ENCODE results near the gene DNAJA1.

DNAJA1 gene

GRCh38 chr9:32991897-32992594, 33.0 kb upstream of the DNAJA1 start:
- TF ChIP-seq SIN3A (IDR thresholded peaks at IDR 0.05; ENCODE audit: borderline replicate concordance, insufficient read depth, low read length), result no peak
- no peak for TF ChIP-seq POLR2AphosphoS5 (IDR thresholded peaks at IDR 0.05; ENCODE audit: low read depth, low read length)
- TF ChIP-seq, protein P1, sequence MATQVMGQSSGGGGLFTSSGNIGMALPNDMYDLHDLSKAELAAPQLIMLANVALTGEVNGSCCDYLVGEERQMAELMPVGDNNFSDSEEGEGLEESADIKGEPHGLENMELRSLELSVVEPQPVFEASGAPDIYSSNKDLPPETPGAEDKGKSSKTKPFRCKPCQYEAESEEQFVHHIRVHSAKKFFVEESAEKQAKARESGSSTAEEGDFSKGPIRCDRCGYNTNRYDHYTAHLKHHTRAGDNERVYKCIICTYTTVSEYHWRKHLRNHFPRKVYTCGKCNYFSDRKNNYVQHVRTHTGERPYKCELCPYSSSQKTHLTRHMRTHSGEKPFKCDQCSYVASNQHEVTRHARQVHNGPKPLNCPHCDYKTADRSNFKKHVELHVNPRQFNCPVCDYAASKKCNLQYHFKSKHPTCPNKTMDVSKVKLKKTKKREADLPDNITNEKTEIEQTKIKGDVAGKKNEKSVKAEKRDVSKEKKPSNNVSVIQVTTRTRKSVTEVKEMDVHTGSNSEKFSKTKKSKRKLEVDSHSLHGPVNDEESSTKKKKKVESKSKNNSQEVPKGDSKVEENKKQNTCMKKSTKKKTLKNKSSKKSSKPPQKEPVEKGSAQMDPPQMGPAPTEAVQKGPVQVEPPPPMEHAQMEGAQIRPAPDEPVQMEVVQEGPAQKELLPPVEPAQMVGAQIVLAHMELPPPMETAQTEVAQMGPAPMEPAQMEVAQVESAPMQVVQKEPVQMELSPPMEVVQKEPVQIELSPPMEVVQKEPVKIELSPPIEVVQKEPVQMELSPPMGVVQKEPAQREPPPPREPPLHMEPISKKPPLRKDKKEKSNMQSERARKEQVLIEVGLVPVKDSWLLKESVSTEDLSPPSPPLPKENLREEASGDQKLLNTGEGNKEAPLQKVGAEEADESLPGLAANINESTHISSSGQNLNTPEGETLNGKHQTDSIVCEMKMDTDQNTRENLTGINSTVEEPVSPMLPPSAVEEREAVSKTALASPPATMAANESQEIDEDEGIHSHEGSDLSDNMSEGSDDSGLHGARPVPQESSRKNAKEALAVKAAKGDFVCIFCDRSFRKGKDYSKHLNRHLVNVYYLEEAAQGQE (IDR thresholded peaks at IDR 0.05; ENCODE audit: insufficient read depth in 1 of 2, low read depth in 2 of 2, low read length in 2 of 2), result no peak
- TF ChIP-seq TAF1 (IDR thresholded peaks at IDR 0.05; ENCODE audit: borderline replicate concordance, insufficient read depth, low read length), result no peak
- no peak for TF ChIP-seq FOXP2 (optimal IDR thresholded peaks at IDR 0.05; ENCODE audit: borderline replicate concordance, extremely low read depth, extremely low read length, insufficient read depth)

- TF ChIP-seq SIN3A (IDR thresholded peaks at IDR 0.05; ENCODE audit: borderline replicate concordance, insufficient read depth, low read length) (no peak), FOXP2 (optimal IDR thresholded peaks at IDR 0.05; ENCODE audit: borderline replicate concordance, extremely low read depth, extremely low read length, insufficient read depth) (no peak), POLR2AphosphoS5 (IDR thresholded peaks at IDR 0.05; ENCODE audit: low read depth, low read length) (no peak), TAF1 (IDR thresholded peaks at IDR 0.05; ENCODE audit: borderline replicate concordance, insufficient read depth, low read length) (no peak)
- TF ChIP-seq, protein P1 (IDR thresholded peaks at IDR 0.05; ENCODE audit: insufficient read depth in 1 of 2, low read depth in 2 of 2, low read length in 2 of 2), result no peak
These were observed 32.4 kb upstream of the DNAJA1 start for GRCh38 chr9:32992595-32993238.

DNA sequence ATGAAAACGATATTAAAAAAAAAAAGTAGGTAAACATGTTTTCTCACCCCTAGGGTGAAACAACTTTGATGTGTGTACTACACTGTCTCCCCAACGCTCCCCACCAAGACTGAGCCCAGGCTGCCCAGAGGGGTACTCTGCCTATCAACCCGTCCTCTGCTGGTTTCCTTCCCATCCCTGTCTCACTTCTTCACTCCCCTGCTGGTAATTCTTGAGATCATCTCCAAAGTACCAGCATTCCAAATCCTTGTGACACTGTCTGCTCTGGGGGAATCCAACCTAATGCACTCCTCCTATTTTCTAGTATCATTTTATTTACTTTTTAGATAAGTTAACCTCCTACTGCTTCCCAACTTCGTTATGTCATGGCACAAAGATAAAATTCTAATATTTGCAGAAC, 17.3 kb upstream of the DNAJA1 start:
- TF ChIP-seq, protein P1 (IDR thresholded peaks at IDR 0.05; ENCODE audit: insufficient read depth in 1 of 2, low read depth in 2 of 2, low read length in 2 of 2), result no peak
- TF ChIP-seq FOXP2 (optimal IDR thresholded peaks at IDR 0.05; ENCODE audit: borderline replicate concordance, extremely low read depth, extremely low read length, insufficient read depth), result no peak
- TF ChIP-seq TAF1 (IDR thresholded peaks at IDR 0.05; ENCODE audit: borderline replicate concordance, insufficient read depth, low read length), result no peak
- TF ChIP-seq POLR2AphosphoS5 (IDR thresholded peaks at IDR 0.05; ENCODE audit: low read depth, low read length), result no peak
- no peak for TF ChIP-seq SIN3A (IDR thresholded peaks at IDR 0.05; ENCODE audit: borderline replicate concordance, insufficient read depth, low read length)

DNA sequence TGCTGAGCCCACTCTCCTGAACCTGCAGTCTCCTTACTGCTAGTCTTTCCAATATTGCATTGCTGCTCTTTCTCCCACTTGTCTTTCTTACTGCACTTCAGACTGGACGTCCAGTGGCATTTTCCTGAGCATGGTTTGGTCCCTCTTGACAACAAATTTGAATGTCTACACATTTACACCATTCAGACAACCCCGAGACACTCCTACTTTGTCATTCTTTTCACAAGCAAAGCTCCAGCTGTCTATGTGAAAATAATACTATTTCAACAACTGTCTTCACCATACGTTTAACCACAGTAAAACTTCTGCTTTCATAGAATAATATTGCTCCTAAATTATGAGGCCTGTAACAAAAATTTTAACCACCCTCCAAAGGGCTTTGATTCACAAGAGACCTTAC, 13.2 kb upstream of the DNAJA1 start:
- TF ChIP-seq, protein P1 (IDR thresholded peaks at IDR 0.05; ENCODE audit: insufficient read depth in 1 of 2, low read depth in 2 of 2, low read length in 2 of 2), result no peak
- TF ChIP-seq SIN3A (IDR thresholded peaks at IDR 0.05; ENCODE audit: borderline replicate concordance, insufficient read depth, low read length) (no peak), FOXP2 (optimal IDR thresholded peaks at IDR 0.05; ENCODE audit: borderline replicate concordance, extremely low read depth, extremely low read length, insufficient read depth) (no peak), POLR2AphosphoS5 (IDR thresholded peaks at IDR 0.05; ENCODE audit: low read depth, low read length) (no peak), TAF1 (IDR thresholded peaks at IDR 0.05; ENCODE audit: borderline replicate concordance, insufficient read depth, low read length) (no peak)

Measured in PFSK-1 (cell line).